K562 treated with DMSO at 1 percent for 24 hours (cell line): ENCODE results near the gene NBPF10. TPM values are rescaled to one million over a fixed set of nuclear protein-coding genes. Genes with fewer than 3 reads are reported as not detected.

Source experiments
- total RNA-seq: library from RNA; unstranded; fragments of 300-600 nt; gene quantifications from 2 replicates; pipeline ENCODE4 v1.2.3, GENCODE V29; 2022; ENCODE audit warnings: low read depth; ENCODE audit not compliant: insufficient read depth

The NBPF10 gene
- 0.83 and 0.89 TPM in 2 replicates for total RNA-seq

DNA sequence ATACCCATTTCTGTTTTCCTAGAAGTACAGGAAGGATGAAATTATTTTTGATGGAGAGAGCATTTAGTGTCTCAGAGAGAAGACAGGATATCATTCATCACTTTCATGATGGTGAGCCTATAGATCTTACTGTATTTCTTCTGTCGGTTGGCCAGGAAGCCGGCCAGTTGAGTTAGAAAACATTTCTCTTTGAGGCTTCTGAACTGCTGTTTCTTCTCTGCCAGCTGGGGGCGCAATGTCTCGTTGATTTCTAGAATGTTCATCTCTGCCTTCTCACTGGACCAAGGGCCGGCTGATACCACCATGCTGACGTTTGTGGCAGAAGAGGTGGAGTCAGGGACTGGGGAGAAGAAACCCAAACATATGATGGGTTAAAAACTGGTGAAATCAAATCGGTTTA is at the start of gene NBPF10:
Gene NBPF10, minus strand, starts transcription at position 340 of the 400 bp plus-strand sequence. Its CDS starts 35 bp downstream, at position 305.

Other genes starting within 250 kb of the NBPF10 start
- 0.21 and 0.41 TPM in 2 replicates for gene ITGA10, start 234.8 kb downstream of the NBPF10 start, total RNA-seq
- gene PEX11B, start 226.1 kb downstream of the NBPF10 start, total RNA-seq = 26.7 TPM in 2 replicates
- 153 and 166 TPM in 2 replicates for gene RBM8A, start 217.3 kb downstream of the NBPF10 start, total RNA-seq
- gene LIX1L, start 186.8 kb downstream of the NBPF10 start, total RNA-seq = 12.5 and 15.0 TPM in 2 replicates
- 2.9 and 3.0 TPM in 2 replicates for gene ANKRD34A, start 180.2 kb downstream of the NBPF10 start, total RNA-seq
- gene POLR3GL, start 180.1 kb downstream of the NBPF10 start, total RNA-seq = 67.0 and 71.8 TPM in 2 replicates
- gene TXNIP, start 148.2 kb downstream of the NBPF10 start, total RNA-seq = 358 and 397 TPM in 2 replicates
- 2.8 and 5.0 TPM in 2 replicates for gene HJV, start 123.1 kb downstream of the NBPF10 start, total RNA-seq
- 18.4 and 19.9 TPM in 2 replicates for gene NOTCH2NLA, start 84.2 kb upstream of the NBPF10 start, total RNA-seq